GF-D8 (cell line): ENCODE measurements around the gene PTTG1IP.
"Not testable (repeated sequence)": the region's sequence is repeated elsewhere in the genome, so short reads cannot be mapped to it uniquely, and the experiment has no call there.

Experiments
- DNase-seq: peaks from one replicate; lab custom pipeline; 2025; lab: John Stamatoyannopoulos, UW

PTTG1IP gene

GRCh38 chr21:44873356-44874239, at the start of gene PTTG1IP:
Gene PTTG1IP (minus strand): TSS chr21:44873690. CDS start chr21:44873616, 74 bp downstream.
- peak; percentile 95 for DNase-seq

GRCh38 chr21:44921928-44922327, 48.4 kb upstream of the PTTG1IP start:
- no peak for DNase-seq

GRCh38 chr21:44920694-44921604, 47.5 kb upstream of the PTTG1IP start, which contains the start of gene ITGB2:
Gene ITGB2 (minus strand): TSS chr21:44920899. CDS start chr21:44910782, 10,117 bp downstream.
- peak; percentile 93 for DNase-seq

- DNase-seq: no peak
These were observed 46.6 kb upstream of the PTTG1IP start for GRCh38 chr21:44919913-44920693.

GRCh38 chr21:44919111-44919912, 45.8 kb upstream of the PTTG1IP start:
- DNase-seq: peak; percentile 60

GRCh38 chr21:44918581-44919033, 45.1 kb upstream of the PTTG1IP start:
- DNase-seq: no peak

- no peak for DNase-seq
These were observed 44.6 kb upstream of the PTTG1IP start for GRCh38 chr21:44918107-44918470.

- no peak for DNase-seq
These were observed 44.1 kb upstream of the PTTG1IP start for GRCh38 chr21:44917446-44918106.

GRCh38 chr21:44916965-44917364, 43.5 kb upstream of the PTTG1IP start:
- no peak for DNase-seq

- DNase-seq: peak; percentile 81
These were observed 40.8 kb upstream of the PTTG1IP start for GRCh38 chr21:44914176-44914874.

- no peak for DNase-seq
These were observed 40.1 kb upstream of the PTTG1IP start for GRCh38 chr21:44913425-44914175.

- not testable (repeated sequence) for DNase-seq
These were observed 39.3 kb upstream of the PTTG1IP start for GRCh38 chr21:44912506-44913412.

- no peak for DNase-seq
These were observed 38.6 kb upstream of the PTTG1IP start for GRCh38 chr21:44912158-44912473.

- DNase-seq: no peak
These were observed 38.1 kb upstream of the PTTG1IP start for GRCh38 chr21:44911384-44912157.

GRCh38 chr21:44911068-44911383, 37.5 kb upstream of the PTTG1IP start:
- DNase-seq: no peak

- DNase-seq: no peak
These were observed 37.0 kb upstream of the PTTG1IP start for GRCh38 chr21:44910229-44911067.

GRCh38 chr21:44909719-44910118, 36.2 kb upstream of the PTTG1IP start:
- DNase-seq: no peak
